ENCODE data around the gene PAPOLG.

DNA sequence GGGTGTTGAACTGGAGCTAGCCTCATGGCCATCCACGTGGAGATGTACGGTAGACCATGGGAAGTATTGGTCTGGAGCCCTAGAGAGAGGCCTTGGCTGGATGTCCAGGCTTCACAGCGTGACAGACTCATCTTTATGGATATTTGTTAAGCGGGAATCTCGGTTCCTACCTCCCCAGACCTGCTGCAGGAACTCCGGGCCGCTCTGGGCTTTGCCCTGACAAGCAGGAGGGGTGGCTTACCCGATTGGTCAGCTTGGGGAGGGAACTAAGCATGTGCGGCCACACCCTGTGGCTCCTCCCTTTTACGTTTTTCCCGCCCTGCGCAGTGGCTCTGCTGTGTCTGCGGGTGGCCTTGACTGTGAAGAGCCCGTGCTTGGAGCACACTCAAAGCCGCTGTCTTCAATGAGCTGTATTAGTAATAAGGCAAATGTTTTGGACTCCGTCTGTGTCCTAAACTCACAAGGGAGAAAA is 52.3 kb downstream of the PAPOLG start:
- TF ChIP-seq CTCF (IDR thresholded peaks at IDR 0.05; ENCODE audit: low read length), result no peak
- TF ChIP-seq EZH2 (IDR thresholded peaks at IDR 0.05; ENCODE audit: borderline replicate concordance, low read length), result no peak

Measured in OCI-LY1 (cell line).